HepG2 (cell line): Measurements from ENCODE around the gene CFAP61. TPM values are rescaled to one million over a fixed set of nuclear protein-coding genes. Genes with fewer than 3 reads are reported as not detected.

Experiments used
- MAF1 ChIP-seq: sonication (generic); formaldehyde crosslinking; IDR thresholded peaks from 2 replicates; pipeline ENCODE4 v1.5.0; 2020; ENCODE audit warnings: missing genetic modification reagents, borderline replicate concordance
- MATR3 ChIP-seq: sonication (generic); formaldehyde crosslinking; IDR thresholded peaks from 2 replicates; pipeline ENCODE4 v1.4.0; 2020; ENCODE audit warnings: missing genetic modification reagents
- MEIS2 ChIP-seq: sonication (generic); formaldehyde crosslinking; IDR thresholded peaks from 2 replicates; pipeline ENCODE4 v1.9.0; 2021; ENCODE audit warnings: mild to moderate bottlenecking, missing genetic modification reagents
- RFX5 ChIP-seq: IDR thresholded peaks from 2 replicates; pipeline ENCODE4 v1.6.1; 2011; ENCODE audit warnings: low read depth, low read length, improper control_type of control experiment
- SATB2 ChIP-seq: sonication (generic); formaldehyde crosslinking; IDR thresholded peaks from 2 replicates; pipeline ENCODE4 v1.5.0; 2020; ENCODE audit warnings: missing genetic modification reagents
- SRF ChIP-seq: IDR thresholded peaks from 2 replicates; pipeline ENCODE4 v1.6.1; 2011; ENCODE audit warnings: mild to moderate bottlenecking, low read depth, low read length, moderate library complexity
- SYNCRIP ChIP-seq: fragments of 200-400 bp; formaldehyde crosslinking; IDR thresholded peaks from 2 replicates; pipeline ENCODE4 v1.6.1; 2018; ENCODE audit warnings: mild to moderate bottlenecking, low read depth, low read length; ENCODE audit not compliant: insufficient read depth
- ZNF383 ChIP-seq: sonication (generic); formaldehyde crosslinking; IDR thresholded peaks from 2 replicates; pipeline ENCODE4 v1.4.0; 2020; ENCODE audit warnings: missing genetic modification reagents, mild to moderate bottlenecking, borderline replicate concordance
- ZNF546 ChIP-seq: sonication (generic); formaldehyde crosslinking; conservative IDR thresholded peaks from 2 replicates; pipeline ENCODE4 v1.8.1; 2023; ENCODE audit warnings: mild to moderate bottlenecking, missing genetic modification reagents
- ZNF570 ChIP-seq: sonication (generic); formaldehyde crosslinking; IDR thresholded peaks from 2 replicates; pipeline ENCODE4 v1.4.0; 2020; ENCODE audit warnings: mild to moderate bottlenecking, missing genetic modification reagents, borderline replicate concordance
- ZNF761 ChIP-seq: sonication (generic); formaldehyde crosslinking; conservative IDR thresholded peaks from 2 replicates; pipeline ENCODE4 v1.4.0; 2020; ENCODE audit warnings: mild to moderate bottlenecking, missing genetic modification reagents
- polyA plus RNA-seq, 8 experiments: library from polyadenylated mRNA; depleted of rRNA in 3 of 8; stranded (reverse) in 7 of 8; unstranded in 1 of 8; fragments of >200 nt; fragmentation: Illumina TruSeq in 4 of 8; extraction: Trizol in 4 of 8; gene quantifications; 2 replicates each; pipeline versions ENCODE4 v1.2.1 to v1.2.3, GENCODE V29; 2011 to 2016; ENCODE audit warnings: low read depth in 4 of 8, missing spikeins in 1 of 8, mixed read lengths in 1 of 8; ENCODE audit not compliant: insufficient read depth in 1 of 8
- total RNA-seq, 5 experiments: library from RNA; depleted of rRNA; stranded (reverse); fragments of >200 nt; fragmentation: Illumina TruSeq; extraction: Trizol; gene quantifications; 2 replicates each; pipeline ENCODE4 v1.2.3, GENCODE V29; 2016; ENCODE audit warnings: low read depth in 1 of 5
- TF ChIP-seq, protein P1 (sequence below), 2 experiments: sonication (generic) in 1 of 2; formaldehyde crosslinking in 1 of 2; IDR thresholded peaks; 2 replicates each; pipeline versions ENCODE4 v1.6.1 to v1.9.0; 2014 to 2022; ENCODE audit warnings: antibody characterized with exemption in 1 of 2, borderline replicate concordance in 1 of 2, inconsistent platforms in 1 of 2, low read depth in 1 of 2, missing genetic modification reagents in 1 of 2
- TF ChIP-seq, protein P2 (sequence below): IDR thresholded peaks from 2 replicates; pipeline ENCODE4 v1.6.1; 2016
- TF ChIP-seq, protein P3 (sequence below): sonication (generic); formaldehyde crosslinking; IDR thresholded peaks from 2 replicates; pipeline ENCODE4 v1.4.0; 2020; ENCODE audit warnings: mild to moderate bottlenecking, missing genetic modification reagents, borderline replicate concordance
- TF ChIP-seq, protein P4 (sequence below): sonication (generic); formaldehyde crosslinking; IDR thresholded peaks from 2 replicates; pipeline ENCODE4 v1.5.0; 2020; ENCODE audit warnings: mild to moderate bottlenecking, missing genetic modification reagents, borderline replicate concordance

The CFAP61 gene
- total and polyA plus RNA-seq, 2 of the 13 experiments (the other 11 are each of a cell fraction or from before 2014, with no cell fraction given): 0.27 TPM; not detected in 1

DNA sequence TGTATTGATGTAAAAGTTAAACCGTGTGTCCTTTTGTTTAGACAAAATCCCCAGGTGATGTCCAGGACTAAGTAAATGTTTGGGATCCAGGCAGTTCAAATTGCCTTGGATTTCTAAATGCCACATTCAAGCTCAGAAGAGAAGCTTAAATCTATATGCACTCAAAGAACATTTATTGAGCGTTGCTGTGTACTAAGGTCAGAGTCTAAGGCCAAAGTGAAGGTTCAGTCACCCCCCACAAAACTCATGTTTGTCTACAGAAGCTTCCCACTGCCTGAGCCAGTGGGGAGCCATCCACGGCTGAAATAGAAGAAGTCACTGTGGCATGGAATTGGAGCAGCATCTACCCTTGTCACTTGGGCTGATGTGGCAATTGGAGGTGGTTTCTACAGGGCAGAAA is 244.8 kb downstream of the CFAP61 start (continued):
- TF ChIP-seq RFX5: no peak
- TF ChIP-seq ZNF570 (CRISPR knock-in tag): no peak
- TF ChIP-seq SRF: no peak
- TF ChIP-seq, protein P1, sequence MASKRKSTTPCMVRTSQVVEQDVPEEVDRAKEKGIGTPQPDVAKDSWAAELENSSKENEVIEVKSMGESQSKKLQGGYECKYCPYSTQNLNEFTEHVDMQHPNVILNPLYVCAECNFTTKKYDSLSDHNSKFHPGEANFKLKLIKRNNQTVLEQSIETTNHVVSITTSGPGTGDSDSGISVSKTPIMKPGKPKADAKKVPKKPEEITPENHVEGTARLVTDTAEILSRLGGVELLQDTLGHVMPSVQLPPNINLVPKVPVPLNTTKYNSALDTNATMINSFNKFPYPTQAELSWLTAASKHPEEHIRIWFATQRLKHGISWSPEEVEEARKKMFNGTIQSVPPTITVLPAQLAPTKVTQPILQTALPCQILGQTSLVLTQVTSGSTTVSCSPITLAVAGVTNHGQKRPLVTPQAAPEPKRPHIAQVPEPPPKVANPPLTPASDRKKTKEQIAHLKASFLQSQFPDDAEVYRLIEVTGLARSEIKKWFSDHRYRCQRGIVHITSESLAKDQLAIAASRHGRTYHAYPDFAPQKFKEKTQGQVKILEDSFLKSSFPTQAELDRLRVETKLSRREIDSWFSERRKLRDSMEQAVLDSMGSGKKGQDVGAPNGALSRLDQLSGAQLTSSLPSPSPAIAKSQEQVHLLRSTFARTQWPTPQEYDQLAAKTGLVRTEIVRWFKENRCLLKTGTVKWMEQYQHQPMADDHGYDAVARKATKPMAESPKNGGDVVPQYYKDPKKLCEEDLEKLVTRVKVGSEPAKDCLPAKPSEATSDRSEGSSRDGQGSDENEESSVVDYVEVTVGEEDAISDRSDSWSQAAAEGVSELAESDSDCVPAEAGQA (IDR thresholded peaks at IDR 0.05; ENCODE audit: low read depth): no peak
- TF ChIP-seq, protein P1 (CRISPR knock-in tag; IDR thresholded peaks at IDR 0.05; ENCODE audit: borderline replicate concordance): no peak
- no peak for TF ChIP-seq MATR3 (CRISPR knock-in tag)
- TF ChIP-seq, protein P2, sequence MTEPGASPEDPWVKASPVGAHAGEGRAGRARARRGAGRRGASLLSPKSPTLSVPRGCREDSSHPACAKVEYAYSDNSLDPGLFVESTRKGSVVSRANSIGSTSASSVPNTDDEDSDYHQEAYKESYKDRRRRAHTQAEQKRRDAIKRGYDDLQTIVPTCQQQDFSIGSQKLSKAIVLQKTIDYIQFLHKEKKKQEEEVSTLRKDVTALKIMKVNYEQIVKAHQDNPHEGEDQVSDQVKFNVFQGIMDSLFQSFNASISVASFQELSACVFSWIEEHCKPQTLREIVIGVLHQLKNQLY: no peak
- no peak for TF ChIP-seq ZNF383 (CRISPR knock-in tag)
- no peak for TF ChIP-seq SYNCRIP
- TF ChIP-seq MAF1 (CRISPR knock-in tag): no peak
- TF ChIP-seq, protein P3, sequence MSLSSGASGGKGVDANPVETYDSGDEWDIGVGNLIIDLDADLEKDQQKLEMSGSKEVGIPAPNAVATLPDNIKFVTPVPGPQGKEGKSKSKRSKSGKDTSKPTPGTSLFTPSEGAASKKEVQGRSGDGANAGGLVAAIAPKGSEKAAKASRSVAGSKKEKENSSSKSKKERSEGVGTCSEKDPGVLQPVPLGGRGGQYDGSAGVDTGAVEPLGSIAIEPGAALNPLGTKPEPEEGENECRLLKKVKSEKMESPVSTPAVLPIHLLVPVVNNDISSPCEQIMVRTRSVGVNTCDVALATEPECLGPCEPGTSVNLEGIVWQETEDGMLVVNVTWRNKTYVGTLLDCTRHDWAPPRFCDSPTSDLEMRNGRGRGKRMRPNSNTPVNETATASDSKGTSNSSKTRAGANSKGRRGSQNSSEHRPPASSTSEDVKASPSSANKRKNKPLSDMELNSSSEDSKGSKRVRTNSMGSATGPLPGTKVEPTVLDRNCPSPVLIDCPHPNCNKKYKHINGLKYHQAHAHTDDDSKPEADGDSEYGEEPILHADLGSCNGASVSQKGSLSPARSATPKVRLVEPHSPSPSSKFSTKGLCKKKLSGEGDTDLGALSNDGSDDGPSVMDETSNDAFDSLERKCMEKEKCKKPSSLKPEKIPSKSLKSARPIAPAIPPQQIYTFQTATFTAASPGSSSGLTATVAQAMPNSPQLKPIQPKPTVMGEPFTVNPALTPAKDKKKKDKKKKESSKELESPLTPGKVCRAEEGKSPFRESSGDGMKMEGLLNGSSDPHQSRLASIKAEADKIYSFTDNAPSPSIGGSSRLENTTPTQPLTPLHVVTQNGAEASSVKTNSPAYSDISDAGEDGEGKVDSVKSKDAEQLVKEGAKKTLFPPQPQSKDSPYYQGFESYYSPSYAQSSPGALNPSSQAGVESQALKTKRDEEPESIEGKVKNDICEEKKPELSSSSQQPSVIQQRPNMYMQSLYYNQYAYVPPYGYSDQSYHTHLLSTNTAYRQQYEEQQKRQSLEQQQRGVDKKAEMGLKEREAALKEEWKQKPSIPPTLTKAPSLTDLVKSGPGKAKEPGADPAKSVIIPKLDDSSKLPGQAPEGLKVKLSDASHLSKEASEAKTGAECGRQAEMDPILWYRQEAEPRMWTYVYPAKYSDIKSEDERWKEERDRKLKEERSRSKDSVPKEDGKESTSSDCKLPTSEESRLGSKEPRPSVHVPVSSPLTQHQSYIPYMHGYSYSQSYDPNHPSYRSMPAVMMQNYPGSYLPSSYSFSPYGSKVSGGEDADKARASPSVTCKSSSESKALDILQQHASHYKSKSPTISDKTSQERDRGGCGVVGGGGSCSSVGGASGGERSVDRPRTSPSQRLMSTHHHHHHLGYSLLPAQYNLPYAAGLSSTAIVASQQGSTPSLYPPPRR (CRISPR knock-in tag): 0 out of 2 replicates have a peak, but pooled peaks have one; percentile 34
- TF ChIP-seq ZNF546 (CRISPR knock-in tag): no peak
- no peak for TF ChIP-seq SATB2
- TF ChIP-seq MEIS2 (CRISPR knock-in tag): no peak
- TF ChIP-seq, protein P4, sequence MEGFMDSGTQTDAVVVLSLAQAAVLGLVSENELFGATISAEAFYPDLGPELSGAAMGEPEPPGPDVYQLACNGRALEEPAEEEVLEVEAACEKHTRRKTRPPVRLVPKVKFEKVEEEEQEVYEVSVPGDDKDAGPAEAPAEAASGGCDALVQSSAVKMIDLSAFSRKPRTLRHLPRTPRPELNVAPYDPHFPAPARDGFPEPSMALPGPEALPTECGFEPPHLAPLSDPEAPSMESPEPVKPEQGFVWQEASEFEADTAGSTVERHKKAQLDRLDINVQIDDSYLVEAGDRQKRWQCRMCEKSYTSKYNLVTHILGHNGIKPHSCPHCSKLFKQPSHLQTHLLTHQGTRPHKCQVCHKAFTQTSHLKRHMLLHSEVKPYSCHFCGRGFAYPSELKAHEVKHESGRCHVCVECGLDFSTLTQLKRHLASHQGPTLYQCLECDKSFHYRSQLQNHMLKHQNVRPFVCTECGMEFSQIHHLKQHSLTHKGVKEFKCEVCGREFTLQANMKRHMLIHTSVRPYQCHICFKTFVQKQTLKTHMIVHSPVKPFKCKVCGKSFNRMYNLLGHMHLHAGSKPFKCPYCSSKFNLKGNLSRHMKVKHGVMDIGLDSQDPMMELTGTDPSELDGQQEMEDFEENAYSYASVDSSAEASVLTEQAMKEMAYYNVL: no peak
- TF ChIP-seq ZNF761 (CRISPR knock-in tag): no peak
